Stimulated activated effector memory CD8-positive, alpha-beta T cell treated with anti-CD3 and anti-CD28 coated beads, Interleukin-12 subunit alpha, Interleukin-12 subunit beta, amount 100 ng/mL, for 72 hours (primary cell): ENCODE results near the gene SLC27A3.
"Not testable (repeated sequence)": the region's sequence is repeated elsewhere in the genome, so short reads cannot be mapped to it uniquely, and the experiment has no call there.

Experiments
- ATAC-seq: fragments of 150-1000 bp; cut with Tn5 transposase; 2 replicates; pipeline ENCODE4 v1.10.0; 2021
- DNase-seq, 2 donors: peaks; one replicate each; pipeline ENCODE4 v3.0.0; 2021 to 2022; ENCODE audit warnings: low spot score in 2 of 2
- H3K27ac Mint-ChIP-seq: one replicate; pipeline ENCODE4 v1.8.0; 2022; ENCODE audit warnings: mild to moderate bottlenecking, mixed read lengths
- H3K36me3 Mint-ChIP-seq: one replicate; pipeline ENCODE4 v1.8.0; 2022; ENCODE audit warnings: mild to moderate bottlenecking, mixed read lengths
- H3K4me1 Mint-ChIP-seq: one replicate; pipeline ENCODE4 v1.8.0; 2022; ENCODE audit warnings: mixed read lengths
- H3K4me3 Mint-ChIP-seq: one replicate; pipeline ENCODE4 v1.8.0; 2022; ENCODE audit warnings: mild to moderate bottlenecking, mixed read lengths
- H3K9me3 Mint-ChIP-seq: one replicate; pipeline ENCODE4 v1.8.0; 2022; ENCODE audit warnings: mixed read lengths

SLC27A3 gene

GRCh38 chr1:153750026-153750995 is 24.9 kb upstream of the SLC27A3 start:
- Mint-ChIP-seq H3K27ac (no peak overlapping the region), H3K36me3 (peaks cover 94% of the 10 kb centered on the region), H3K9me3 (no peaks in the 10 kb centered on the region), H3K4me1 (peaks cover 7% of the 10 kb centered on the region), H3K4me3 (no peak overlapping the region)
- no peak for DNase-seq
- ATAC-seq: no peak

DNA sequence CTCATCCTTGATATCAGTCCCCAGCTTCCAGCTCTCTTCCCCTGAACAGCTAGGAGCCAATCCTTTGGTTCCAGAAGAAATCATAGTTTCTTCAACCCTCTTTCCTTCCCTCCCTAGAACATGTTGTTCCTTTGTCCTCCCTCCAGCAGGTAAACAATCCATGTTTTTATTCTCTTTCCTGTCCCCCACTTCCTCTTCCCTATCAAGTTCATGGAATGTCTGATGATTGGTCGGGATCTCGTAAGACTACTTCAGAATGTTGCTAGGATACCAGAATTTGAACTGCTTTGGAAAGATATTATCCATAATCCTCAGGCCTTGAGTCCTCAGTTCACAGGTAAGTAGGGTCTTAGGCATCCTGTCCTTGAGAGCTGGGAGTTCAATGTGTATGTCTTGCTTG is 23.1 kb upstream of the SLC27A3 start:
- H3K27ac Mint-ChIP-seq: peak overlapping the region; percentile 33
- no peak for DNase-seq
- peaks cover 96% of the 10 kb centered on the region for H3K36me3 Mint-ChIP-seq

GRCh38 chr1:153752571-153753195 is 22.5 kb upstream of the SLC27A3 start:
- Mint-ChIP-seq H3K9me3 (no peaks in the 10 kb centered on the region), H3K4me1 (peaks cover 7% of the 10 kb centered on the region), H3K36me3 (peaks cover 96% of the 10 kb centered on the region), H3K27ac (peak overlapping the region; percentile 33), H3K4me3 (no peak overlapping the region)
- no peak for ATAC-seq
- DNase-seq: no peak

More for the DNA sequence above, 23.1 kb upstream of the SLC27A3 start:
- no peak for ATAC-seq
- Mint-ChIP-seq H3K4me3 (no peak overlapping the region), H3K4me1 (peaks cover 7% of the 10 kb centered on the region), H3K9me3 (no peaks in the 10 kb centered on the region)

GRCh38 chr1:153754266-153754665 is 20.9 kb upstream of the SLC27A3 start:
- H3K27ac Mint-ChIP-seq: no peak overlapping the region
- no peak overlapping the region for H3K4me3 Mint-ChIP-seq
- H3K4me1 Mint-ChIP-seq: peaks cover 6% of the 10 kb centered on the region
- no peak for ATAC-seq
- peaks cover 96% of the 10 kb centered on the region for H3K36me3 Mint-ChIP-seq
- DNase-seq: no peak
- no peaks in the 10 kb centered on the region for H3K9me3 Mint-ChIP-seq

GRCh38 chr1:153760440-153760839 is 14.8 kb upstream of the SLC27A3 start:
- peaks cover 90% of the 10 kb centered on the region for H3K36me3 Mint-ChIP-seq
- ATAC-seq: no peak
- no peak overlapping the region for H3K4me3 Mint-ChIP-seq
- H3K4me1 Mint-ChIP-seq: no peaks in the 10 kb centered on the region
- H3K9me3 Mint-ChIP-seq: no peaks in the 10 kb centered on the region
- no peak overlapping the region for H3K27ac Mint-ChIP-seq
- DNase-seq: no peak

- no peak for DNase-seq
- no peak for ATAC-seq
- H3K36me3 Mint-ChIP-seq: peaks cover 90% of the 10 kb centered on the region
- H3K27ac Mint-ChIP-seq: no peak overlapping the region
- no peaks in the 10 kb centered on the region for H3K9me3 Mint-ChIP-seq
- H3K4me1 Mint-ChIP-seq: no peaks in the 10 kb centered on the region
- no peak overlapping the region for H3K4me3 Mint-ChIP-seq
Observed at GRCh38 chr1:153763365-153764225, 11.6 kb upstream of the SLC27A3 start.

DNA sequence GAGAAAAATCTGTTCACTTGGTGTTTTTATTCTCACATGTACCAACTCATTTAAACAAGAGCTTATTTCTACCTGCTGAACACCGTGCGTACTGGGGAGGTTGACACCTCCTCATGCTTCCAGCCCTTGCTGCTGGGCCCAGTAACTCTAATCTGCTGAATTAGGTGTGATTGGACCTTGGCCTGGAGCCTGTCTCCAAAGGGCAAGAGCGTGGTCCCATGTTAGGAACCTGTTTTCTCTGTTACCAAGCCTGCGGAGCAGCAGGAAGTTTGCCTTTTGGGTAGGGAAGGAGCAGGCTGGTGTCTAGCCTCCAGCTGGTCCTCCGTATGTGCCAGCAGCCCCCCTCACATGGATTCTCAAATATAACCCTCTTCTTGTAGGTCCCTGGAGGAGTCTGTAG is 10.9 kb upstream of the SLC27A3 start:
- no peak for DNase-seq
- ATAC-seq: no peak
- Mint-ChIP-seq H3K36me3 (peaks cover 87% of the 10 kb centered on the region), H3K9me3 (no peaks in the 10 kb centered on the region), H3K4me3 (no peak overlapping the region), H3K27ac (no peak overlapping the region), H3K4me1 (no peaks in the 10 kb centered on the region)

- DNase-seq, H3K9me3 Mint-ChIP-seq, ATAC-seq, H3K4me3 Mint-ChIP-seq, H3K27ac Mint-ChIP-seq, H3K4me1 Mint-ChIP-seq: not testable (repeated sequence)
- H3K36me3 Mint-ChIP-seq: peaks cover 84% of the 10 kb centered on the region
Observed at GRCh38 chr1:153766663-153767062, 8.5 kb upstream of the SLC27A3 start.

DNA sequence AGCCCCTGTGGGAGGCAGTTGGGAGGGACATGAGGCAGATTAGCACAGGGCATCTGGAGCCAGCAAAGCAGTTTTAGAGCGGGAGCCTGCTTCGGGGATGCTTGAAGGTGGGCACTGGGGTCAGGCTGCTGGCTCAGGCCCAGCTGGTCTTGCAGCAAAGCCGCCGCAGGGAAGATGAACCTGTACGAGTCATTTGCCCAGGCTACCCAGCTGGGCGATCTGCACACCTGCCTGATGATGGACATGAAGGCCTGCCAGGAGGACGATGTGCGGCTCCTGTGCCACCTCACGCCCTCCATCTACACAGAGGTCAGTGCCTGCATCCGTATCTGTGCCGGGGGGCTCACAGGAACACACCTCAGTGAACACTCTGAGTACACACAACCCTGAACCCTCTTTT is 7.7 kb upstream of the SLC27A3 start:
- Mint-ChIP-seq H3K4me1 (peaks cover under 1% of the 10 kb centered on the region), H3K27ac (peak overlapping the region; percentile 85), H3K9me3 (no peaks in the 10 kb centered on the region), H3K4me3 (no peak overlapping the region), H3K36me3 (peaks cover 82% of the 10 kb centered on the region)
- no peak for DNase-seq
- ATAC-seq: no peak

DNA sequence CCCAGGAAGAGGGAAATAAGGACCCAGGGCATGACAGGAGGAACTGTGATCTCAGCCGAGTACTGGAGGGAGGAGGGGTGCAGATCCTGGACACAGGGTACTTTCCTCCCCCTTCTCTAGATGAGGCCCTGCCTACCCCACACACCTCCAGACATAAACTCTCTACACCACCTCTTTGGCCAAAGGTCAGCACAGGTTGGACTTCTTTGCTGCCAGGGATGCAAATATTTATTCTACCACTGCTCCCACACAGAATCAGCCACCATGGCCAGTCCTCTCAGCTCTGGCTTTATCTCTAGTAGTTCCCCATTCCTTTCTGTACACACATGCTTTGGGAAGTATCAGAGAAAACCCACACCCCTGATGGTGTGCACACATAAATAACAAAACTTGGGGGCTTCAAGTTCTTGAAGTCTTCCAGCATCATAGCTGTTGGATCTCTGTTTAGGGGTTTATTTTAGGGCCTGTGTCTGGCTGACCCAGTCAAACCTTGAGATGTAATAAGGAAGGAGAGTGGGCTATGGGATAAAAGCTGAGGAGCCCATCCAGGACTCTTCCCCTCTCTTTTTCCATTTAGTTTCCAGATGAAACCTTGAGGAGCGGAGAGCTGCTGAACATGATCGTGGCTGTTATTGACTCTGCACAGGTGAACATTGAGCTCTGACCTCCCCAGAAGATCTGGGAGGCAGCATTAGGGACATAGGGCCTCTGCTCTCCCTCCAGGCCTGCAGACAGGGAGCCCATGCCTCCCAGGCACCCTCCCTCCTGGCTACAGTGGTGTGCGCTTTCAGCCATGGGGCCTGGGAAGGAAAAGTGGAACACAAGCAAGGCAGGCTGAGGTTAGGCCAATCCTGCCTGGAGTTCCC is 6.7 kb upstream of the SLC27A3 start:
- Mint-ChIP-seq H3K4me1 (peaks cover 10% of the 10 kb centered on the region), H3K9me3 (no peaks in the 10 kb centered on the region), H3K36me3 (peaks cover 74% of the 10 kb centered on the region), H3K27ac (peak overlapping the region; percentile 85), H3K4me3 (no peak overlapping the region)
- DNase-seq: no peak
- no peak for ATAC-seq

- H3K27ac Mint-ChIP-seq: peak overlapping the region; percentile 85
- H3K4me3 Mint-ChIP-seq: no peak overlapping the region
- H3K9me3 Mint-ChIP-seq: no peaks in the 10 kb centered on the region
- H3K36me3 Mint-ChIP-seq: peaks cover 72% of the 10 kb centered on the region
- H3K4me1 Mint-ChIP-seq: peaks cover 17% of the 10 kb centered on the region
- no peak for ATAC-seq
- DNase-seq: no peak
Observed at GRCh38 chr1:153769221-153769620, 6.0 kb upstream of the SLC27A3 start.

GRCh38 chr1:153770797-153771196 is 4.4 kb upstream of the SLC27A3 start:
- Mint-ChIP-seq H3K27ac (peak overlapping the region; percentile 85), H3K9me3 (no peaks in the 10 kb centered on the region), H3K36me3 (peaks cover 62% of the 10 kb centered on the region), H3K4me3 (no peak overlapping the region), H3K4me1 (peaks cover 27% of the 10 kb centered on the region)
- DNase-seq (no peak), ATAC-seq (no peak)

GRCh38 chr1:153771261-153771660 is 3.9 kb upstream of the SLC27A3 start:
- DNase-seq (no peak), ATAC-seq (no peak)
- Mint-ChIP-seq H3K27ac (no peak overlapping the region), H3K9me3 (no peaks in the 10 kb centered on the region), H3K4me3 (no peak overlapping the region), H3K4me1 (peaks cover 30% of the 10 kb centered on the region), H3K36me3 (peaks cover 57% of the 10 kb centered on the region)

DNA sequence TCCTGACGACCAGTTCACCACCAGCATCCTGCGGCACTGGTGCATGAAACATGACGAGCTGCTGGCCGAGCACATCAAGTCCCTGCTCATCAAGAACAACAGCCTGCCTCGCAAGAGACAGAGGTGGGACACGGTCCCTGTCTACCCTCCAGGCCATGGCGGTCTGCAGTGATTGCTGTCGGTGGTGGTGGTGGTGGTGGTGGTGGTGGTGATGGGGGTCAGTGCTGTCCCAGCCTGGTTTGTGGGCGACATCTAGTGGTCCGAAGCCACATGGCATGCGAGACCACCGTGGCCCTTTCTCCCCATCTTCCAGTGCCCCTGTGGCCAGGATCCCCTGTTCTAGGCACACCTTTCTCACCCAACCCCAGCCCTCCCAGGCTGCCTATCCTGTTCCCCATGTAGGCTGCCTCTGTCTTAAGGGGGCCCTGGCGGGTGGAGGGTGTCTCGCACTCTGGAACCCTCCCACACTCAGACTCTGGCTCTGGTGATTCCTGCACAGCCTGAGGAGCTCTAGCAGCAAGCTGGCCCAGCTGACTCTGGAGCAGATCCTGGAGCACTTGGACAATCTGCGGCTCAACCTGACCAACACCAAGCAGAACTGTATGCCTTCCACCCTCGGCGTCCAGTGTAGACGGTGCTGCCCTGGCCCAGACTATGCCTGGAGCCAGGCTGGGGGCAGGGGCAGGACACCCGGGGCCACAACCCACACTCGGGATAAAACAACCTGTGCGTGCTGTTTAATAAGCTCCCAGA is 3.2 kb upstream of the SLC27A3 start:
- H3K27ac Mint-ChIP-seq: no peak overlapping the region
- no peak for ATAC-seq
- H3K4me1 Mint-ChIP-seq: peaks cover 37% of the 10 kb centered on the region
- H3K9me3 Mint-ChIP-seq: no peaks in the 10 kb centered on the region
- peaks cover 49% of the 10 kb centered on the region for H3K36me3 Mint-ChIP-seq
- H3K4me3 Mint-ChIP-seq: no peak overlapping the region
- DNase-seq: no peak
